ENCODE data around the gene LHPP.
A peak's percentile ranks its signal among the peaks of the same experiment; 100 is the strongest.
"Not testable (repeated sequence)": the region's sequence is repeated elsewhere in the genome, so short reads cannot be mapped to it uniquely, and the experiment has no call there.

The LHPP gene, protein sequence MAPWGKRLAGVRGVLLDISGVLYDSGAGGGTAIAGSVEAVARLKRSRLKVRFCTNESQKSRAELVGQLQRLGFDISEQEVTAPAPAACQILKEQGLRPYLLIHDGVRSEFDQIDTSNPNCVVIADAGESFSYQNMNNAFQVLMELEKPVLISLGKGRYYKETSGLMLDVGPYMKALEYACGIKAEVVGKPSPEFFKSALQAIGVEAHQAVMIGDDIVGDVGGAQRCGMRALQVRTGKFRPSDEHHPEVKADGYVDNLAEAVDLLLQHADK

GRCh38 chr10:124461642-124462347, at the start of gene LHPP:
Gene LHPP (plus strand): TSS chr10:124461823. CDS start chr10:124461863, 40 bp downstream.
- DNase-seq, result peak; percentile 28

GRCh38 chr10:124414076-124414475, 47.5 kb upstream of the LHPP start:
- DNase-seq, result no peak

GRCh38 chr10:124415210-124415609, 46.4 kb upstream of the LHPP start:
- no peak for DNase-seq

DNA sequence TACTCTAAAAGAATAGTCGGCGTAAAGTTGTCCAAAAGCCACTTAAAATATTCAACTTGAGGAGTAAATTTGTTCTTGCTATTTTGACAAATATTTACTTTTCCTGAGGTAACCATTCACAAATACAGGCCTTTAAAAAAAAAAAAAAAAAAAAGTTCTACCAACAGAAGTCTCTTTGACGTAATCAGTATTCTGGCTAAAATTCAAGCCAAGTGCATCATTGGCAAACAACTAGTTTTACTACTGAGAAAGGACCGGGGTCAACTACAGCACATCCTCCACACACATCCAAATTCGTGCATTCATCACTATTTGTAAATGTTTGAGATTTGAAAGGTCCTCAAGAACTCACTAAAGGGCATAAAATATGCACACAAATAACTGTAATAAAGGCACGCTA, 44.9 kb upstream of the LHPP start:
- DNase-seq, result no peak

- peak; percentile 11 for DNase-seq
Observed at GRCh38 chr10:124417895-124418725, 43.5 kb upstream of the LHPP start.

GRCh38 chr10:124418726-124419501, 42.7 kb upstream of the LHPP start, which contains the start of gene OAT:
Gene OAT (minus strand): TSS chr10:124418923. CDS start chr10:124412171, 6,752 bp downstream.
- DNase-seq, result peak; percentile 92

DNA sequence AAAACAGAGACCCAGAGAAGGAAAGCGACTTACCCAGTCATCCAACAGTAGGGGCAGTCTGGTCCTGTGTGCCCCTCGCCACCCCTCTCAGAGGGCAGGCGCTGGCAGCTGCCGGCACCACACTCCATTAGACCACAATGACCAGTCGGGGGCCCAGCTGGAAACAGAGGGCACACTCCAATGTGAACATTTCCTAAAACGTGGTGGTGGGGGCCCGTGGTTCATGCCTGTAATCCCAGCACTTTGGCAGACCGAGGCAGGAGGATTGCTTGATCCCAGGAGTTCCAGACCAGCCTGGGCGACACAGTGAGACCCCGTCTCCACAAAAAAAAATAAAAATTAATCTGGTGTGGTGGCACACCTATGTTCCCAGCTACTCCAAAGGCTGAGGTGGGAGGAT, 42.0 kb upstream of the LHPP start:
- DNase-seq, result no peak

DNA sequence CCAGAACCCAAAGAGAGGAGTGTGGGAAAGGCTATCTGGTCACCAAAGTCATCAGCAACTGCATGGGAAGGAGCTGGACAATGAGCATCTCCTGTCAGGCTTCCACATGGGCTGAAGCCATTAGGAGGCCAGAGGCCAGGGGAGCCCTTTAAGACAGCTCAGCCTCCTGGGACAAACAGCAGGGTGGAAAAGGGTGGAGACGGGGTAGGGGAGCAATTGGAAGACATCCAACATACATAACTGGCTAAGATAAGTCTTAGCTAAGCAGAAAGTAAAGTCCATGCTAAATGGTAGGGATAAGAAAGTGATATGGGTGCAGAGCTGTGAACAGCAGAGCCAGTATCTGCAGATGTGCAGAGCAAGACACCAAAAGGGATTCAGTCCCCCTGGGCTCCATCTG, 41.4 kb upstream of the LHPP start:
- no peak for DNase-seq

- no peak for DNase-seq
Observed at GRCh38 chr10:124422742-124423141, 38.9 kb upstream of the LHPP start.

DNA sequence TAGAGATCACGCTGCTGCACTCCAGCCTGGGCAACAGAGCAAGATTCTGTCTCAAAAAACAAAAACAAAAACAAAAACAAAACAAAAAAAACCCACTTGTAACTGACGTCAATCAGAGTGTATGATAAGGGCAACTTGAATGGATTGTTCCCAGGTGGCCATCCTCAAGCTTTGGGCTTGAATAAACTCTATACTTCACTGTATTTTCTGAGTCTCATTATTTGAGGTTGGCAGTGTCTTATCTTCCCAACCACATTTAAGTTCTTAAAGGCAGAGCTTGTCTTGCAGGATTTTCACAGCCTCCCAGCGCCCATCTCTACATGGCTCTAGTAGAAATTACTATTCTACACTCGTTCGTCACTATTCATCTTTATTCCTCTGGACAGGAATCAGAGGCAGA, 37.8 kb upstream of the LHPP start:
- no peak for DNase-seq

DNA sequence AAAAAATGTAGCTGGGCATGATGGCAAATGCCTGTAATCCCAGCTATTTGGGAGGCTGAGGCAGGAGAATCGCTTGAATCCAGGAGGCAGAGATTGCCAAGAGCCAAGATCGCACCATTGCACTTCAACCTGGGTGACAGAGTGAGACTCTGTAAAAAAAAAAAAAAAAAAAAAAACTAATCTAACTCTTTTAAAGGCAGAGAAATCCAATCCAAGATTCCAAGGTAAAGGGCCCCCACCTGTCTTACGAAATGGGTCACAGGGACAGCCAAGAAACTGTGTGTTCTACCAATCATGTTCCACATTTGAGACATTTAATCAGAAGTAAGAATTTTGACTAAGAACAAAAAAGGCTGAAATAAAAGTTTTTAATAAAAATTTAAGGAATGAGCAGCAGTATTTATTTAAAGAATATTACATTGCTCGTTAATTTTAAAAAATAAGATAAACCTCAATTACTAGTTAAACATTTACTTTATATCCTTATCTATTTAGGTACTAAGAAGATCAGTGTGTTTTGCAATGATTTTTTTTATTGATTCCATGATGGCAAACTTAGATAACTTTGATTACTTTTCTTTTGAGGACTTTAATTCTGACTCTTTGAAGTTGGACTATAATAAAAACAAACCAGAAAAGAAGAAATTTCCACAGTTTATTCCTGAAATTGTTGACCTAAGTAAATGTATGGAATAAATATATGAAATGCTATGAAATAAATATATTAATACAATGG, 36.2 kb upstream of the LHPP start:
- no peak for DNase-seq

DNA sequence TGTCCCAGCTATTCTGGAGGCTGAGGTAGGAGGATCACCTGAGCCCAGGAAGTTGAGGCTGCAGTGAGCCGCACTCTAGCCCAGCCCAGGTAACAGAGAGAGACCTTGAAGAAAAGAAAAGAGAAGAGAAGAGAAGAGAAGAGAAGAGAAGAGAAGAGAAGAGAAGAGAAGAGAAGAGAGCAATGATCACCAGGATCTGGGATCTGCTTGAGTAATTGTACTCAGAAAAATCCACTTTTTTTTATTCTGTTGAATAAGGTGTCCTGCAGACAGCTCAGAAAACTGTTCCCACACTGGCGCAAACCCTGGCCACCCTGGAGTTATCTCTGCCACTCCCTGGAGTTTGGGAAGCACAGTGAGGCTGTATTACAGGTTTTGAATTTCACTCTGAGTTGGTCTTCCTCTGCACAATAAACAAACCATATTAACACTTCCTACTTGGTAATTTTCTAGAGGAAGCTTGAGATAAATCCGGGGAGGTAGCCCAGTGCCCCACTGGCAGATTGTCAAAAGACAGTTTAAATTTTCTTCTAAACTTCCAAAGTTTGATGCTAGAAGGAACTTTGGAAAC, 33.3 kb upstream of the LHPP start:
- DNase-seq, result no peak

- DNase-seq, result no peak
Observed at GRCh38 chr10:124429576-124429975, 32.0 kb upstream of the LHPP start.

DNA sequence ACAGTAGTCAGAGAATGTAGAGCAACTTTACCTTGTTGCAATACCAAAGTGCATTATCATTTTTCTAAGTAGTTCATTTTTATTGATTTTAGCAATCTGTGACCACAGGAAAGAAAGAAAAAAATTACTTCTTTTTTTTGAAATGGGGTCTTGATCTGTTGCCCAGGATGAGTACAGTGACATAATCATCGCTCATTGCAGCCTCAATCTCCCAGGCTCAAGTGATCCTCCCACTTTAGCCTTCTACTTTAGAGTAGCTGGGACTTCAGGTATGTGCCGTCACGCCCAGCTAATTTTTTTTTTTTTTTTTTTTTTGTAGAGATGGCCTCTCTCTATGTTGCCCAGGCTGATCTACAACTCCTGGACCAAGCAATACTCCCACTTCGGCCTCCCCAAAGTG, 31.5 kb upstream of the LHPP start:
- no peak for DNase-seq

- no peak for DNase-seq
Observed at GRCh38 chr10:124433461-124433860, 28.2 kb upstream of the LHPP start.

GRCh38 chr10:124435683-124436082, 25.9 kb upstream of the LHPP start:
- not testable (repeated sequence) for DNase-seq

DNA sequence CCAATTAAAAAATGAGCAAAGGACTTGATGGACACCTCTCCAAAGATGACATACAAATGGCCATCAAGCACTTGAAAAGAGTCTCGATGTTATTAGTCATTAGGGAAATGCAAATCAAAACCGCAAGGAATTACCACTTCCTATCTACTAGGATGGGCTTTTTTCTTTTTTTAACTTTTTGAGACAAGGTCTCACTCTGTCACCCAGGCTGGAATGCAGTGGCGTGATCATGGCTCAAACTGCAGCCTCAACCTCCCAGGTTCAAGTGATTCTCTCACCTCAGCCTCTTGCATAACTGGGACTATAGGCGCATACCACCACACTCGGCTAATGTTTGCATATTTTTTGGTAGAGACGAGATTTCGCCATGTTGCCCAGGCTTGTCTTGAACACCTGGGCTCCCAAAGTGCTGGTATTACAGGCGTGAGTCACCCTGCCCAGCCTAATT, 25.4 kb upstream of the LHPP start:
- DNase-seq, result no peak

- DNase-seq, result not testable (repeated sequence)
Observed at GRCh38 chr10:124441694-124442093, 19.9 kb upstream of the LHPP start.

DNA sequence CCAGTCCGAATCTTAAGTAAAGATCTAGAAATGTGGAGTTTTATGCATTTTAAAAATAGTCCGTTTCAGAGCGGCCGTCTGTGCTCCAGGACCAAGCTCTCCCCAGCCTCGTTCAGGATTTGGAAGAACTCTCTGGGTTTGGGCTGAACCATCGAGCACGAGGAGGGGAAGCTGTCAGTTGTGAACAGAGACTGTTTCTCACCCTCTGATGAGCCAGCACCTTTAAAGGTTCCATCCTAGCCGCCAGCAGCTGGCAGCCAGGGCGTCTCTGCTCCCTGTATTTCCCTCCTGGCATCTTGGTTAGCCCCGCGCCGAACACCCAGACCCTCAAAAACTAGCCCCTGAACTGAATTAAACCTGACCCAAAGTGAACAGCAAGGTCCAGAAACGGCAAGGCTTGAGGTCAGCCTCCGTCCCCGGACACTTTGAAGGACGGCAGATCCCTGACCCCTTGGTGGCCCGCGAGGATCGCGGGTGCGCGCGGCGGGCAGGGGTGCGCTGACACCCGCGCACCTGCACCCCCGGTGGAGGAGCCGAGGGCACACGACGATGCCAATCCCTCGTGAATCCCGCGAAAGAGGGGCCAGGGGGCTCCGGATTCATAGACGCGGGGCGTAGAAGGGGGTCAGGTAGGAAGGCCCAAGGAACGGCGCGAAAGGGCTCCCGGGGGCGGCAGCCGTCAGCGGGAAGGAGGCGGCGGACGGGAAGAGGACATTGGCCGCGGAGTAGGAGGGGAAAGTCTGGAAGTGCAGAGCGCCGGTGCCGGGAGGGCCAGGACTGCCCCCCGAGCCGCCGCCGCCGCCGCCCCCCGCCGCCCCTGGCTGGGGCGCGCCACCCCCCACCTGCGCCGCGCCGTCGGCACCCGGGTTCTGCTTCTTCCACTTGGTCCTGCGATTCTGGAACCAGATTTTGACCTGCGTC, 14.5 kb upstream of the LHPP start:
- DNase-seq, result no peak

DNA sequence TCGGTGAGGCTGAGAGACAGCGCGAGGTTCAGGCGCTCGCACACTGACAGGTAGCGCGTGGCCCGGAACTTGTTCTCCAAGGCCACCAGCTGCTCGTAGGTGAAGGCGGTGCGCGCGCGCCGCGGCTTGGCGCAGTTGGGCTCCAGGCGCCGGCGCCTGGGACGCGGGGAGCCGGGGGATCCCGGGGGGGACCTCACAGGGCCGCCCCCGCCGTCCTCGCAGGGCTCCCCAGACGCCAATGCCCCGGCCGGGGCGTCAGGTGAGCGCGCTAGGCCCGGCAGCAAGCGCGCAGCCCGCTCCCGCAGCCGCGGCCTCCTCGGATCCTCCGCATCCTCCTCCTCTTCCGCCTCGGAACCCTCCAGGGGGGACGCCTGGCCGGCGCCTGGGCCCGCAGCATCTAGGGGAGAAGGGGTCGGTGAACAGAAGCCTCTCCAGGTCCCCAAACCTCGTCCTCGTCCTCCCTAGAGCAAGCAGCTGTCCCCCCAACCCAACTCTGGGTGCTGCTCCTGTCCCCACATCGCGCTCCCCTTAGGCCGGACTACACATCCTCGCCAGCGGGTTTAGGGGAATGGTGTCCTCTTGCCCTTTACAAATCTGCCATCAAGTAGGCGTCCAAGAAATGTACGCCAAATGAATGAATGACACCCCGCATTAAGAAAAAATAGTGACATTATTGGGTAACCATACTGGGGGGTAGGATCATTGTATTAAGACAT, 13.7 kb upstream of the LHPP start:
- DNase-seq, result no peak

Measured in NCI-H1092 treated with DMSO at 0.1 percent for 48 hours (cell line).